K562 (cell line): ENCODE data around the gene CGNL1. TPM values are rescaled to one million over a fixed set of nuclear protein-coding genes. Genes with fewer than 3 reads are reported as not detected.

Experiments used
- ATAC-seq: fragments of 200-7000 bp; cut with Tn5 transposase; 3 replicates; pipeline ENCODE4 v1.9.1; 2020; ENCODE audit warnings: moderate library complexity
- BruUV-seq: library from RNA; stranded (reverse); fragments of 400-500 nt; replicated peaks from 2 replicates; lab custom pipeline; 2021; lab: Mats Ljungman, UMichigan
- CTCF ChIA-PET: fragments of 300-600 bp; formaldehyde crosslinking; extraction: SDS; loops from one replicate; lab custom pipeline; 2021; ENCODE audit warnings: low intra/inter-chr PET ratio; lab: Yijun Ruan, JAX
- POLR2A ChIA-PET: fragments of 300-600, 350-650 bp; sonication (Branson Sonifier 250); formaldehyde crosslinking; extraction: SDS; loops from one replicate; lab custom pipeline; 2021; ENCODE audit warnings: antibody characterized with exemption, inconsistent platforms; lab: Yijun Ruan, JAX
- DNase-seq, 4 experiments: peaks; one replicate each; pipeline versions ENCODE4 v3.0.0 to v3.0.0-alpha.2; 2011 to 2018; ENCODE audit warnings: low spot score in 3 of 4, mixed read lengths in 3 of 4; ENCODE audit errors: extremely low read depth in 1 of 4
- FAIRE-seq: peaks from 2 replicates; lab custom pipeline; 2011; peaks lifted over from hg19 to GRCh38; lab: Jason Lieb, UNC
- H2AFZ ChIP-seq: 2 replicates; pipeline ENCODE4 v1.6.0; 2011; ENCODE audit warnings: low read depth, low read length, control low read depth, inconsistent platforms
- H3K27ac ChIP-seq: fragments of 200-600 bp; 3 replicates; pipeline ENCODE4 v1.8.0; 2011; ENCODE audit warnings: low read depth, mild to moderate bottlenecking, control low read depth, inconsistent platforms, low read length, moderate library complexity, mixed read lengths; ENCODE audit errors: extremely low read depth
- H3K27me3 ChIP-seq, 2 experiments: fragments of 300-600 bp in 1 of 2; 2 replicates in 1 of 2; 3 replicates in 1 of 2; pipeline versions ENCODE4 v1.6.0 to v1.8.0; 2011; ENCODE audit warnings: inconsistent platforms in 2 of 2, low read length in 2 of 2, mild to moderate bottlenecking in 1 of 2, mixed read lengths in 1 of 2, moderate library complexity in 1 of 2; ENCODE audit not compliant: control insufficient read depth in 2 of 2, insufficient read depth in 2 of 2
- H3K36me3 ChIP-seq: fragments of 300-600 bp; 3 replicates; pipeline ENCODE4 v1.8.0; 2011; ENCODE audit warnings: mild to moderate bottlenecking, low read length, inconsistent platforms; ENCODE audit not compliant: control insufficient read depth, insufficient read depth
- H3K4me1 ChIP-seq, 2 experiments: fragments of 200-600 bp in 1 of 2; replicated peaks in 1 of 2; 2 replicates in 1 of 2; 3 replicates in 1 of 2; pipeline versions ENCODE4 v1.5.1 to v1.8.0; 2011; ENCODE audit warnings: inconsistent platforms in 2 of 2, low read length in 2 of 2, mild to moderate bottlenecking in 1 of 2, mixed read lengths in 1 of 2, moderate library complexity in 1 of 2; ENCODE audit not compliant: control insufficient read depth in 2 of 2, insufficient read depth in 2 of 2
- H3K4me2 ChIP-seq: 2 replicates; pipeline ENCODE4 v1.6.1; 2011; ENCODE audit warnings: low read length, control low read depth, inconsistent platforms, mixed read lengths; ENCODE audit not compliant: insufficient read depth
- H3K4me3 ChIP-seq: fragments of 200-600 bp; sonication (generic), shearing (Covaris generic); 2 replicates; pipeline ENCODE4 v1.5.1; 2016; ENCODE audit warnings: control low read depth, inconsistent platforms
- H3K79me2 ChIP-seq: fragments of 200-600 bp; 3 replicates; pipeline ENCODE4 v1.8.0; 2011; ENCODE audit warnings: low read length, inconsistent platforms; ENCODE audit not compliant: control insufficient read depth, insufficient read depth
- H3K9ac ChIP-seq, 2 experiments: 2 replicates each; pipeline versions ENCODE4 v1.6.0 to v1.6.1; 2011; ENCODE audit warnings: low read depth in 2 of 2, low read length in 2 of 2, control low read depth in 1 of 2, inconsistent platforms in 1 of 2, mild to moderate bottlenecking in 1 of 2, mixed read lengths in 1 of 2; ENCODE audit not compliant: insufficient read depth in 1 of 2
- H3K9me1 ChIP-seq: one replicate; pipeline ENCODE4 v1.6.0; 2011; ENCODE audit warnings: inconsistent platforms, mild to moderate bottlenecking, low read length, moderate library complexity; ENCODE audit not compliant: control insufficient read depth, insufficient read depth
- H3K9me3 ChIP-seq: replicated peaks from 2 replicates; pipeline ENCODE4 v1.5.1; 2011; ENCODE audit warnings: low read depth, low read length, inconsistent platforms; ENCODE audit not compliant: control insufficient read depth, insufficient read depth
- H4K20me1 ChIP-seq: replicated peaks from 2 replicates; pipeline ENCODE4 v1.6.1; 2011; ENCODE audit warnings: low read length, inconsistent platforms, mixed read lengths; ENCODE audit not compliant: control insufficient read depth, insufficient read depth
- CC2D1A ChIP-seq: fragments of 450-650 bp; IDR thresholded peaks from 2 replicates; pipeline ENCODE4 v1.6.1; 2017; ENCODE audit warnings: mild to moderate bottlenecking
- CREB1 ChIP-seq, 2 experiments: sonication (generic) in 1 of 2; formaldehyde crosslinking in 1 of 2; IDR thresholded peaks; 2 replicates each; pipeline versions ENCODE4 v1.6.1 to v1.8.0; 2012 to 2022; ENCODE audit warnings: inconsistent platforms in 1 of 2, mild to moderate bottlenecking in 1 of 2, missing genetic modification reagents in 1 of 2, moderate library complexity in 1 of 2
- HMBOX1 ChIP-seq: sonication (generic); IDR thresholded peaks from 2 replicates; pipeline ENCODE4 v1.6.1; 2016
- NFE2L1 ChIP-seq: fragments of 450-650 bp; IDR thresholded peaks from 2 replicates; pipeline ENCODE4 v1.6.1; 2016; ENCODE audit warnings: missing genetic modification characterization, low read depth, mild to moderate bottlenecking, missing compliant biosample characterization, moderate library complexity, borderline replicate concordance
- POLR2A ChIP-seq: fragments of 450-650 bp; conservative IDR thresholded peaks from 2 replicates; pipeline ENCODE4 v1.6.1; 2016
- RCOR1 ChIP-seq, 2 experiments: IDR thresholded peaks; 2 replicates each; pipeline ENCODE4 v1.6.1; 2012; ENCODE audit warnings: low read depth in 2 of 2, low read length in 2 of 2, borderline replicate concordance in 1 of 2, improper control_type of control experiment in 1 of 2
- RFX1 ChIP-seq: fragments of 450-650 bp; IDR thresholded peaks from 2 replicates; pipeline ENCODE4 v1.6.1; 2016; ENCODE audit warnings: mild to moderate bottlenecking, moderate library complexity
- SMAD1 ChIP-seq: fragments of 150-350 bp; IDR thresholded peaks from 2 replicates; pipeline ENCODE4 v1.6.1; 2014; ENCODE audit warnings: low read length, low read depth; ENCODE audit not compliant: partially characterized antibody
- TAL1 ChIP-seq: fragments of 450-650 bp; IDR thresholded peaks from 2 replicates; pipeline ENCODE4 v1.6.1; 2016; ENCODE audit warnings: mild to moderate bottlenecking
- XRCC3 ChIP-seq: fragments of 450-650 bp; IDR thresholded peaks from 2 replicates; pipeline ENCODE4 v1.6.1; 2017; ENCODE audit warnings: mild to moderate bottlenecking, moderate library complexity
- ZNF134 ChIP-seq: fragments of 250-450 bp; sonication (Bioruptor Pico); conservative IDR thresholded peaks from 2 replicates; pipeline ENCODE4 v1.4.0; 2020
- ZNF253 ChIP-seq: fragments of 250-450 bp; sonication (Bioruptor Pico); conservative IDR thresholded peaks from 2 replicates; pipeline ENCODE4 v1.6.1; 2021; ENCODE audit warnings: mild to moderate bottlenecking
- WGBS: fragments of 100-300 bp; shearing (Covaris generic); methylation state at CpG from one replicate; pipeline ENCODE4 v1.1.6; 2016; ENCODE audit warnings: low coverage, mixed read lengths; ENCODE audit not compliant: insufficient coverage; ENCODE audit errors: missing lambda C conversion rate; 5-methylcytosine and 5-hydroxymethylcytosine counted together
- in situ Hi-C: fragments of 300-500 bp; cut with MboI; formaldehyde crosslinking; loops from 4 replicates; pipeline ENCODE4 v1.15.0; 2018; ENCODE audit warnings: inconsistent platforms, mixed read lengths
- intact Hi-C: fragments of 100-400 bp; cut with micrococcal nuclease; formaldehyde crosslinking; loops from 2 replicates; pipeline ENCODE4 v1.14.2; 2022
- polyA plus RNA-seq, 8 experiments: library from polyadenylated mRNA; depleted of rRNA in 4 of 8; stranded (reverse) in 5 of 8; unstranded in 3 of 8; fragments of >200 nt; fragmentation: Nextera tagmentation in 2 of 8; fragmentation: Illumina TruSeq in 1 of 8; extraction: Ambion mirVana in 2 of 8; extraction: Trizol in 1 of 8; gene quantifications; 2 replicates each; pipeline versions ENCODE4 v1.2.1 to v1.2.3, GENCODE V29; 2011 to 2014; ENCODE audit warnings: inconsistent platforms in 1 of 8, missing spikeins in 1 of 8
- total RNA-seq, 7 experiments: library from RNA; depleted of rRNA in 6 of 7; stranded (reverse); fragments of >200 nt in 6 of 7; fragmentation: Illumina TruSeq in 2 of 7; extraction: Trizol in 2 of 7; gene quantifications; 2 replicates each; pipeline versions ENCODE4 v1.2.1 to v1.2.3, GENCODE V29; 2011 to 2021; ENCODE audit warnings: low replicate concordance in 1 of 7
- TF ChIP-seq, protein P1 (sequence below): fragments of 450-650 bp; IDR thresholded peaks from 2 replicates; pipeline ENCODE4 v1.6.1; 2017; ENCODE audit warnings: mild to moderate bottlenecking, moderate library complexity

The CGNL1 gene
- total and polyA plus RNA-seq, 9 of the 15 experiments (the other 6 are each of a cell fraction or from before 2014, with no cell fraction given): 0.01 to 0.07 TPM; not detected in 7

DNA sequence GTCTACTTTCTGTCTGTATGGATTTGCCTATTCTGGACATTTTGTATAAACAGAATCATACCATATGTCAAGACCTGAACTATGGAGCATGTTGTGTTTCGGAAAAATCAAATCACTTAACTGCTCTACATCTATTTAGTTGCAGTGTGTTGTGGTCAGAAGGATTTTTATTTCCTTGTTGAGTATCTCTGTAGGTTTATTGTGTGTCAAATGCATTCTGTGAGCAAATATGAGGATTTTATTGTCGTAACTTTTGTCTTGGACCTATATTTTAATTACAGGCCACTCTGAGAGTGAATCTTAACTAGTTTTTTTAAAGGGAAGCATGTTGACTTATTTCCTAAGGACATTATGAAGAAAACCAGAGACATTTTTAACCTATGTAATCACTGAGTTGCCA is 130.8 kb downstream of the CGNL1 start:
- Histone ChIP-seq H3K36me3 (no peaks in the 10 kb centered on the region), H3K79me2 (no peaks in the 10 kb centered on the region), H3K27ac (no peak overlapping the region), H3K9me3 (no peaks in the 10 kb centered on the region), H3K9ac (no peak overlapping the region), H3K4me2 (no peak overlapping the region), H3K9me1 (peaks cover 3% of the 10 kb centered on the region), H3K4me1 (no peaks in the 10 kb centered on the region), H3K4me3 (no peak overlapping the region), H3K27me3 (peaks cover 16 to 36% of the 10 kb centered on the region in 2 experiments; a peak in 4 of 5 replicates), H4K20me1 (no peaks in the 10 kb centered on the region), H2AFZ (no peak overlapping the region)
- in situ Hi-C loops: no loop called here
- no peak for FAIRE-seq
- ChIA-PET POLR2A (no interaction called here), CTCF (no interaction called here)
- no peak for ATAC-seq
- no peak for DNase-seq
- TF ChIP-seq TAL1: no peak
- no peak for TF ChIP-seq XRCC3
- TF ChIP-seq, protein P1, sequence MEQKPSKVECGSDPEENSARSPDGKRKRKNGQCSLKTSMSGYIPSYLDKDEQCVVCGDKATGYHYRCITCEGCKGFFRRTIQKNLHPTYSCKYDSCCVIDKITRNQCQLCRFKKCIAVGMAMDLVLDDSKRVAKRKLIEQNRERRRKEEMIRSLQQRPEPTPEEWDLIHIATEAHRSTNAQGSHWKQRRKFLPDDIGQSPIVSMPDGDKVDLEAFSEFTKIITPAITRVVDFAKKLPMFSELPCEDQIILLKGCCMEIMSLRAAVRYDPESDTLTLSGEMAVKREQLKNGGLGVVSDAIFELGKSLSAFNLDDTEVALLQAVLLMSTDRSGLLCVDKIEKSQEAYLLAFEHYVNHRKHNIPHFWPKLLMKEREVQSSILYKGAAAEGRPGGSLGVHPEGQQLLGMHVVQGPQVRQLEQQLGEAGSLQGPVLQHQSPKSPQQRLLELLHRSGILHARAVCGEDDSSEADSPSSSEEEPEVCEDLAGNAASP: no peak
- TF ChIP-seq HMBOX1: no peak
- TF ChIP-seq ZNF134: no peak
- no peak for TF ChIP-seq RFX1
- TF ChIP-seq CC2D1A: no peak
- no peak for TF ChIP-seq ZNF253 (CRISPR knock-in tag)
- TF ChIP-seq POLR2A: no peak
- no peak for TF ChIP-seq RCOR1 (IDR thresholded peaks at IDR 0.05; ENCODE audit: borderline replicate concordance in 1 of 2, low read depth in 2 of 2, low read length in 2 of 2)
- TF ChIP-seq NFE2L1 (tag): no peak
- TF ChIP-seq CREB1 (IDR thresholded peaks at IDR 0.05): no peak
- TF ChIP-seq CREB1 (CRISPR knock-in tag; IDR thresholded peaks at IDR 0.05): no peak
- no peak for TF ChIP-seq SMAD1
- intact Hi-C loops: no loop called here
- BruUV-seq: no TSS peak
- WGBS: 9% methylated on average over 2 of the region's 2 CpGs
